Heart right ventricle (tissue), 16 donors: ENCODE results near the gene PPP1CC. TPM values are rescaled to one million over a fixed set of nuclear protein-coding genes. Genes with fewer than 3 reads are reported as not detected.

Experiments used
- ATAC-seq, 8 donors: fragments of 200-7000 bp; cut with Tn5 transposase; one replicate each; pipeline ENCODE4 v1.9.1; 2020; ENCODE audit warnings: mild to moderate bottlenecking in 8 of 8, moderate library complexity in 8 of 8, moderate number of reproducible peaks in 1 of 8
- DNase-seq, 2 donors: peaks; one replicate each; pipeline ENCODE4 v3.0.0-alpha.2; 2020
- H3K27ac ChIP-seq, 10 donors: fragments of 200-600 bp; sonication (generic) in 2 of 10; one replicate each; pipeline versions ENCODE4 v1.5.0 to v1.8.0; 2020 to 2022; ENCODE audit warnings: mild to moderate bottlenecking in 3 of 10
- H3K27me3 ChIP-seq, 7 donors: fragments of 200-600 bp; one replicate each; pipeline ENCODE4 v1.8.0; 2021 to 2022; ENCODE audit warnings: mild to moderate bottlenecking in 2 of 7
- H3K36me3 ChIP-seq, 9 donors: fragments of 200-600 bp; sonication (generic) in 1 of 9; one replicate each; pipeline versions ENCODE4 v1.5.0 to v1.8.0; 2020 to 2022; ENCODE audit warnings: mild to moderate bottlenecking in 2 of 9
- H3K4me1 ChIP-seq, 9 donors: fragments of 200-600 bp; sonication (generic) in 1 of 9; one replicate each; pipeline versions ENCODE4 v1.5.0 to v1.8.0; 2020 to 2022; ENCODE audit warnings: mild to moderate bottlenecking in 4 of 9
- H3K4me3 ChIP-seq, 10 donors: fragments of 200-600 bp; sonication (generic) in 2 of 10; one replicate each; pipeline versions ENCODE4 v1.5.0 to v1.8.0; 2020 to 2022; ENCODE audit warnings: mild to moderate bottlenecking in 7 of 10, moderate library complexity in 2 of 10
- H3K9me3 ChIP-seq, 11 donors: fragments of 200-600 bp in 10 of 11; sonication (generic) in 2 of 11; one replicate each; pipeline versions ENCODE4 v1.5.0 to v1.8.0; 2013 to 2022; ENCODE audit warnings: mild to moderate bottlenecking in 2 of 11, control low read depth in 1 of 11, moderate library complexity in 1 of 11
- CTCF ChIP-seq, 9 donors: fragments of 200-600 bp; sonication (generic) in 2 of 9; IDR thresholded peaks; one replicate each; pipeline versions ENCODE4 v1.5.0 to v1.8.0; 2021 to 2022; ENCODE audit warnings: antibody characterized with exemption in 9 of 9, mild to moderate bottlenecking in 5 of 9, moderate library complexity in 1 of 9
- WGBS, 2 donors: extraction: QIAGEN DNeasy Blood & Tissue Kit; methylation state at CpG; one replicate each; pipeline ENCODE4 v1.1.7; 2013; ENCODE audit warnings: inconsistent platforms in 1 of 2; 5-methylcytosine and 5-hydroxymethylcytosine counted together
- intact Hi-C, 10 donors: fragments of 100-400 bp; cut with DNase I; formaldehyde crosslinking; loops; one replicate each; pipeline versions ENCODE4 v1.11.1 to v1.14.2; 2022
- polyA plus RNA-seq, 2 donors: library from polyadenylated mRNA; stranded (reverse); fragments of 200-250 nt; gene quantifications; one replicate each; pipeline ENCODE4 v1.2.3, GENCODE V29; 2013
- total RNA-seq, 10 donors: library from RNA; stranded (reverse); fragmentation: NEBNext Ultra II Directional in 3 of 10; extraction: Animal tissue kit (Norgen Biotek cat#: 25700) in 3 of 10; gene quantifications; one replicate each; pipeline versions ENCODE4 v1.2.1 to v1.2.4, GENCODE V29; 2021 to 2023
- donor health status: Arrhythmogenic right ventricular cardiomyopathy.
- donor health status: ischemic (EF 13 %, LVEDD 7.1; RV severe dilation, severe dysfunction).
- donor health status: healthy with polysubstance abuse.
- donor health status: DM: no; HTN: yes; CAD: no.
- donor health status: DM: no; HTN: no; CAD: no.
- donor health status: ischemic (EF 25% LVEDD 6.9; RV normal size, moderate dysfunction).
- donor health status: ischemic (EF 25% LVEDD 5.7; RV mildly dilated, moderate dysfunction).
- donor health status: healthy.
- donor health status: DM: yes; HTN: yes; CAD: no.
- donor health status: Ischemic cardiomyopathy.
- donor health status: ischemic (EF 35%, LVEDD 5.7; RV mildly dilated, moderate dysfunction).
- donor health status: nonischemic (EF 11% LVEDD 7.7; RV severe dilation, severe dysfunction).
- donor health status: DM: yes; HTN: yes; CAD: no.
- donor health status: PGD.
- donor health status: ischemic (EF 29% LVEDD 5.4; RV normal size, mild dysfunction).
- donor health status: nonischemic (EF 23%, LVEDD 6.1; RV moderate dilation, normal function).

PPP1CC gene
- total and polyA plus RNA-seq, 12 donors = 66.0 to 248 (median 134) TPM

GRCh38 chr12:110778833-110779577 lies 36.3 kb upstream of the PPP1CC start:
- Histone ChIP-seq H3K4me1 (peaks cover 0 to 21% (median 0%) of the 10 kb centered on the region in 9 donors), H3K4me3 (no peak overlapping the region), H3K27ac (no peak overlapping the region), H3K9me3 (no peaks in the 10 kb centered on the region), H3K27me3 (no peaks in the 10 kb centered on the region), H3K36me3 (no peaks in the 10 kb centered on the region)
- DNase-seq (no peak), ATAC-seq (no peak)
- TF ChIP-seq CTCF (IDR thresholded peaks at IDR 0.05) = no peak
- 58 to 66% methylated on average over 7 of the region's 7 CpGs for WGBS, 2 donors
- intact Hi-C loops = no loop called here

- ATAC-seq (no peak), DNase-seq (no peak)
- TF ChIP-seq CTCF (IDR thresholded peaks at IDR 0.05) = no peak
- peaks cover 0 to 13% (median 0%) of the 10 kb centered on the region in 11 donors for H3K9me3 ChIP-seq
- intact Hi-C loops = no loop called here
- H3K27me3 ChIP-seq = no peaks in the 10 kb centered on the region
- H3K27ac ChIP-seq = no peak overlapping the region
- H3K36me3 ChIP-seq = no peaks in the 10 kb centered on the region
- WGBS, 2 donors = 90 to 91% methylated on average over 4 of the region's 4 CpGs
- H3K4me1 ChIP-seq = peaks cover 0 to 16% (median 0%) of the 10 kb centered on the region in 9 donors
- H3K4me3 ChIP-seq = no peak overlapping the region
These were observed 33.7 kb upstream of the PPP1CC start for GRCh38 chr12:110776410-110776809.

GRCh38 chr12:110775997-110776396 lies 33.3 kb upstream of the PPP1CC start:
- Histone ChIP-seq H3K36me3 (no peaks in the 10 kb centered on the region), H3K27me3 (no peaks in the 10 kb centered on the region), H3K9me3 (peaks cover 0 to 13% (median 0%) of the 10 kb centered on the region in 11 donors), H3K4me1 (peaks cover 0 to 15% (median 0%) of the 10 kb centered on the region in 9 donors), H3K27ac (no peak overlapping the region), H3K4me3 (no peak overlapping the region)
- no peak for TF ChIP-seq CTCF (IDR thresholded peaks at IDR 0.05)
- 79 to 81% methylated on average over 1 of the region's 1 CpG for WGBS, 2 donors
- ATAC-seq = no peak
- intact Hi-C loops = no loop called here
- DNase-seq = no peak

- H3K27ac ChIP-seq = no peak overlapping the region
- no peak overlapping the region for H3K4me3 ChIP-seq
- TF ChIP-seq CTCF (IDR thresholded peaks at IDR 0.05) = no peak
- H3K36me3 ChIP-seq = no peaks in the 10 kb centered on the region
- ATAC-seq = no peak
- H3K4me1 ChIP-seq = peaks cover 0 to 15% (median 0%) of the 10 kb centered on the region in 9 donors
- no peaks in the 10 kb centered on the region for H3K27me3 ChIP-seq
- peaks cover 0 to 13% (median 0%) of the 10 kb centered on the region in 11 donors for H3K9me3 ChIP-seq
- intact Hi-C loops = no loop called here
- 78 to 81% methylated on average over 2 of the region's 2 CpGs for WGBS, 2 donors
- no peak for DNase-seq
These were observed 32.1 kb upstream of the PPP1CC start for GRCh38 chr12:110774824-110775223.
